Measurements from ENCODE around the gene LSM3.

Gene LSM3

DNA sequence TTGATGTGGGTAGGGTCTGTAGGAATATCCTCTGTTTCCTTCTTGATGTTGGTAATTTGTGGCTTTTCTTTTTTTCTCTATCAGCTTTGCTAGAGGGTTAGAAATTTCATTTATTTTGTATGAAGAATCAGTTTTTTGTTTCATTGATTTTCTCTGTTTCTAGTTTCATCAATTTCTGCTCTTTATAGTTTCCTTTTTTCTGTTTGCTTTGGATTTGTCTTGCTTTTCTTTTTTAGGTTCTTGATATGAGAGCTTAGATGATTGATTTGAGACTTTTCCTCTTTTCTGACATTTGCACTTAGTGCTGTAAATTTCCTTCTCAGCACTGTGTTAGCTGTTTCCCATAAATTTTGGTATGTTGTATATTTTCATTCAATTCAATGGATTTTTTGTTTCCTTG, 61.3 kb downstream of the LSM3 start:
- DNase-seq (ENCODE audit: low read depth, low spot score), result no peak

DNA sequence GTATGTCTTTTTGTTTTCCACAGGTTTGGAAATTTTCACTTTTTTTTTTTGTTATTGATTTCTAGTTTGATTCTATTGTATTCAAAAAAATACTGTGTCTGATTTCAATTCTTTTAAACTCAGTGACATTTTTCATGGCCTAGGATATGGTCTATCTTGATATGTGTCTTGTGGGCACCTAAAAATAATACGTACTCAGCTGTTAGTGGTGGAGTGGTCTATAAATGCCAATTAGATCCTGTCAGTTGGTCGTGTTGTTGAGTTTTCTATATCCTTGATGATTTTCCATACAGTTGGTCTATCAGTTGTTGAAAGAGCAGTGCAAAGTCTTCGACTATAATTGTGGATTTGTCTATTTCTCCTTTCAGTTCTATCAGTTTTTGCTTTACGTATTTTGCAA, 61.7 kb downstream of the LSM3 start:
- no peak for DNase-seq (ENCODE audit: low read depth, low spot score)

DNA sequence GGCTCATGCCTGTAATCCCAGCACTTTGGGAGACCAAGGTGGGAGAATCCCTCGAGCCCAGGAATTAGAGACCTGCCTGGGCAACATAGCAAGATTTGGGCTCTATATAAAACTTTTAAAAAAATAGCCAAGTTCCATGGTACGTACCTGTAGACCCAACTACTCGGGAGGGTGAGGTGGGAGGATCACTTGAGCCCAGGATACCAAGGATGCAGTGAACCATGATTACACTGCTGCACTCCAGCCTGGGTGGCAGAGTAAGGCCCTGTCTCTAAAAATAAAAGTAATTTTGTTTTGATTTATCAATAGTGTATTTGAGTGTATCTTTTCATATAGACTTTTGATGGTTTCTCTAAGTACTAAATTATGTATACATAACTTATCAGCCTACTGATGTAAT, 63.1 kb downstream of the LSM3 start:
- no peak for DNase-seq (ENCODE audit: low read depth, low spot score)

DNA sequence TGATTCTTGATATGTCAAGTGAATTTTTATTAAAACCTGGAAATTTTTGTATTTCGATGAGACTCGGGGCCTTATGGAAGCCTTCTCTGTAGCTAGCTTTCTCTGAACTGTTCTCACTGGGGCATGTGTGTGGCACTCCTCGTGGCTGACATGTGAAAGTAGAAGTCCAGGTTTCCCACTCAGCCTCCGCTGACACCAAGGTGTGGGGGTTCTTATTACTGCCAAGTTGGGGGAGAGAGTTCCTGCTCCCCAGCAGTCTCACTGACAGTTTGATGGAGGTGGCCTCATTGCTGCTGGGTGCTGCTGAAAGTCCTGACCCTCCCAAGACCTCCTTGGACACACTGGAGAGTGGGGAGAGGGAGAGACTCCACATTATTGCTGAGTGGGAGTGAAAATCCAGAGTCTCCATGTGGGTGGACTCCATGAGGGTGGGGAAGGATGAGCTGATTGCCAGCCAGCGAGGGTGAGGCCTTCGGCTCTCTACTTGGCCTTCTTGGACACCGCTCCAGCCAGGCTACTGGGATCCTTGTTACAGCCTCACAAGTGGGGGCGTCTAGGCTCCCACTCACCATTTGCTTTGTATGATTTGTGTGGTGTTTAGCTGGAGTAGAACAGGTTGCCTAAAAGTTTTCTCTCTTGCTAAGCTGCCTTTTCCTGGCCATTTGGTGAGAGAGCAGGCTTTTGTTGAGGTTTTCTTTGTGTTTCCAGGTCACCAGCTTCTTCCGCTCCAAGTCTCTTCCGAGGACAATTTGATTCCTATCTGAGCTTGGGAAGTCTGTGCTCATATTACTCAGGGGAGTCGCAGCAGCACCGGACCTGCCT, 64.1 kb downstream of the LSM3 start:
- DNase-seq (ENCODE audit: low read depth, low spot score), result no peak

DNA sequence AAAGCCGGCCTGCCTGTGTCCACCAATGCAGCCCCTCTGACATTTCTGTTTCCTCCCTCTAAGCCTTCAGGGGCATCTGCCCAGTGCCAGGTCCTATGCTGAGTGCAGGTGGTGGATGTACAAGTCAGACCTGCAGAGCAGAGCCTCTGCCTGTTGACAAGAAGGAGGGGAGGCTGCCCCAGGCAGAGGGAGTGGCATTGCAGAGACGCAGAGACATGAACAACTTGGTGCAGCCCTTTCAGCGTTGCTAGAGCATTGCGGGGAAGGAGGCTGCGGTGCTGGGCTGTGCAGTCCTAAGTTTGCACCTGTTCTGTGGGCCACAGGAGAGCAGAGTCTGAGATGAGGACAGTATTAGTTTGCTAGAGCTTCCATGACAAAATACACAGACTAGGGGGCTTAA, 65.2 kb downstream of the LSM3 start:
- no peak for DNase-seq (ENCODE audit: low read depth, low spot score)

DNA sequence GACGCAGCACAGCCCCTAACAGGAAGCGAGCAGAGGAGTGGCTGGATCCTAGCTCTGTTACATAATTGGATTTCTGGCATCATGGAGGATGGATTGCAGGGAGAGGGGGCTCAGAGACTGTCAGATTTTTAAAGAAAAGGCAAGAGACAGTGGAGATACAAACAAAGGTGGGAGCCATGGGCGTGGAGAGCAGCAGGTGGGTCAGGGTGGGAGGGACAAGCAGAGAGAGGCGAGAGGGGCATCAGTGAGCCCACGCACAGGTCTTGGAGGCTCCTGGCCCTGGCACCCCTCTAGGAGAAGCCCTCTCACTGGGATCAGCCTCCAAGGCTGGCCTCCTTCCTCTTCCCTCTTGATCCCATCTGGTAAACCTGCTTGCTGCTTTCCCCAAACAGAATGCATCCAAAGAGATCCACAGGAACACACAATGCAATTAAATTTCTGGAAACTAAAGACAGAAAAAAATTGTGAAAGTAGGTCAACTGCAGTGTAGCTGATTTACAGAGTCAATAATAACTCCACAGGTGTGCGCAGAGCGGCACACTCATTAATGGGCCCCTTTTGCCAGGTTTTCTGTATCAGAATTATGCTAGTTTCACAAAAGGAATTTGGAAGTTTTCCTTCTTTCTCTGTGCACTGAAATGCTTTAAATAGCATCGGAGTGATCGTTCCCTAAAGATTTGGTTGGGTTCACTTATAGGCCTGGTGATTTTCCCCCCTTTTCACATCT, 66.1 kb downstream of the LSM3 start:
- no peak for DNase-seq (ENCODE audit: low read depth, low spot score)

DNA sequence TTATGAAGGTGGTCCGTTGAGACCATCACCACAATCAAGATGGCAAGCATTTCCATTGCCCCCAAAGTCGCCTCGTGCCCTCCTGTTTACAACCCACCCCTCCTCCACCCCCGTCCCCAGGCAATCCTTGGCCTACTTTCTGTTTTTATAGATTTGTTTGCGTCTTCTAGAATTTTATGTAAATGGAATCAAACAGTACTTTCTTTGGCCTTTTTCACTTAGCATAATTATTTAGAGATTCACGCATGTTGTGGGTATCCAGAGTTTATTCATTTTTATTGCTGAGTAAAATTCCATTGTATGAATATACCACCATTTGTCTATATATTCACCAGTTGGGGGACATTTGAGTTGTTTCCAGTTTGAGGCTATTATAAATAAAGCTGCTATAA, 66.6 kb downstream of the LSM3 start:
- DNase-seq (ENCODE audit: low read depth, low spot score), result no peak

DNA sequence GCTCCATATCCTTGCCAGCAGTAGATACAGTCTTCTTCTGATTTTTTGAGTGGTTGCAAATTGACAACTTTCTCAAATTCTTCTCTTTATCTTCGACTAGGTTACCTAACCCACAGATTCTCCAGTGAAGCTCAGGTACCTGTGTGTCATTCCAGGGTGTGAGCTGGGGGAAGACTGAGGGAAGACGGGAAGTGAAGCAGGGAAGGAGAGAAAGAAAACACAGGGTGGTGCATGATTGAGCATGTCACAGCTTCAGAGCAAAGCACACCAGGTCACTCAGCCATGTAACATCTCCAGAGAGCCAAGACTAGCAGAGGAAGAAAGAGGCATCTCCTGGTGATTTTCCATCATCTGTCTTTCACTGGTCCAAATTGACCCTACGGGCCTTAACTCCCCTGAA, 67.2 kb downstream of the LSM3 start:
- no peak for DNase-seq (ENCODE audit: low read depth, low spot score)

DNA sequence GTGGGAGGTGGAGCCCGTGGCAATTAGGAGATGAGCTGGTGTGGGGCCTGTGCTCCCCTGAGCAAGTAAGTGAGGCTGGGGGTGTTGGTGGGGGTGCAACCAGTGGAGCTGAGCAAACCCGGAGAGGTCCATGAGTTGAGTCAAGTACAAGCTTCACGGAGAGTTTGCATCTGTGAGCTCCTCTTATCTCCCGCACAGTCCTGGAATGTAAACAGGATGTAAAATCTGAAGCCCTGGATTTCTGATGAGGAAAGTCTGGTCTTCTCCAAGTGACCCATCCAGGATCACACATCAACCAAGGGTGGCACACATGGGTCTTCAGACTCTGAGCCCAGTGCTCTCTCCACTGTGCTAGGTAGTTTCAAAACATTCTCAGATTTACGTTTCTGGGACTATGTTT, 67.8 kb downstream of the LSM3 start:
- DNase-seq (ENCODE audit: low read depth, low spot score), result no peak

DNA sequence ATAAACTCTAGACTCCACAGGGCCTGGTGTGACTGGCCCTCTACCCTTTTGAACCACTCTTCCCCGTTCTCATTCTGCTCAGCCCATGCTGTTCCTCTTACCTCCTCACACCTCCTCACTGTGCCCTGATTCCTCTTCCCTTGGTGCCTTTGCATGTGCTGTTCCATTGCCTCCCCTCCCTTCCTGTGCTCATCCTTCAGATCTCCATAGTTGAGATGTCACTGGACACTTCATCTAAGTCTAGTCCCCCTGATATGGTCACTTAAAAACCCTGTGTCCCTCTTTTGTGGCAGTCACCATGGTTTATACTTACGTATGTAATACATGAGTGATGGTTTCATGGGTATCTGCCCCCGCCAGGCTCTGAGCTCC, 69.8 kb downstream of the LSM3 start:
- no peak for DNase-seq (ENCODE audit: low read depth, low spot score)

DNA sequence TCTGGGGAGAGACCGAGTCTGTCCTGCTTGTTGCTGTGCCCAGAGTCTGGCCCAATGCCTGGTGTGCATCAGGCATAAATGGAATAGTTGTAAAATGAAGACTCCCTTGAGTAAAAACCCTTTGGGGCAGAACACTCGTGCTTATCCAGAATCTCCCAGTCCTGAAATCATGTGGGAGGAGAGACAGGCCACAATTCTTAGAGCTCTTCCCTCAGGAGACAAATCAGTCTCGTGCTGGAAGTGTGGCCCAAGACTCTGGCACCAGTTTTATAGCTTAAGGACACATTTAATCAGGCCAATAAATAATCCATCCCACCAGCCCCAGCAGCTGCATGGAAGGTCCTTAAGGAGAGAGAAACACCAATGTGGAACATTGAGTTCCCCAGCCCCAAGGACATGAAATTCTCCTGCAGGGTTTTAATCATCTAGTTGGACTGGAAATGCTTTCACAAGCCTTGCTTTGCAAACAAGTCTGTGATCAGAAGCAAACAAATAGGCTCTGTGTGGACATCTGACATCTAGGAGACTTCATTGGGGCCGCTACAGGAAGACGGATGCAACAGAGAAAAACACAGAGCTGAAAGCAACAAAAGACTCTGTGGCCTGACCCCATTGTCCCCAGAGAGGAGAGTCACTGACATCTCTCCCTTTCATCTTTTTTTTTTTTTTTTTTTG, 70.4 kb downstream of the LSM3 start:
- DNase-seq (ENCODE audit: low read depth, low spot score), result no peak

Measured in activated naive CD8-positive, alpha-beta T cell treated with anti-CD3 and anti-CD28 coated beads, Interleukin-2, amount 50 U/mL, for 16 hours (primary cell).